SK-N-SH (cell line): ENCODE data around the gene SPOCK1. TPM values are rescaled to one million over a fixed set of nuclear protein-coding genes. Genes with fewer than 3 reads are reported as not detected.

Experiments
- CTCF ChIA-PET: fragments of 300-600, 350-600 bp; formaldehyde crosslinking; extraction: SDS; loops from one replicate; lab custom pipeline; 2021; lab: Yijun Ruan, JAX
- POLR2A ChIA-PET: fragments of 350-600 bp; sonication (Branson Sonifier 250); formaldehyde crosslinking; extraction: SDS; loops from one replicate; lab custom pipeline; 2020; ENCODE audit warnings: antibody characterized with exemption, inconsistent platforms; lab: Yijun Ruan, JAX
- DNase-seq: peaks from one replicate; pipeline ENCODE4 v3.0.0; 2012
- H2AFZ ChIP-seq: fragments of 200-600 bp; sonication (generic); 2 replicates; pipeline ENCODE4 v1.8.1; 2016; ENCODE audit warnings: antibody characterized with exemption, mild to moderate bottlenecking, low read depth
- H3F3A ChIP-seq: fragments of 200-600 bp; sonication (generic); replicated peaks from 2 replicates; pipeline ENCODE3; 2016; ENCODE audit warnings: antibody characterized with exemption, mild to moderate bottlenecking; ENCODE audit not compliant: insufficient read depth
- H3K27ac ChIP-seq, 2 experiments: fragments of 200-500 bp in 1 of 2; fragments of 200-600 bp in 1 of 2; sonication (Bioruptor generic) in 1 of 2; sonication (generic), shearing (Covaris generic) in 1 of 2; 2 replicates each; pipeline versions ENCODE4 v1.5.1 to v1.6.1; 2014 to 2016; ENCODE audit warnings: low read depth in 2 of 2, inconsistent platforms in 1 of 2, low read length in 1 of 2, mild to moderate bottlenecking in 1 of 2, mixed read lengths in 1 of 2
- H3K27me3 ChIP-seq: fragments of 200-600 bp; sonication (generic), shearing (Covaris generic); 2 replicates; pipeline ENCODE4 v1.6.1; 2016; ENCODE audit warnings: mixed run types; ENCODE audit not compliant: insufficient read depth
- H3K36me3 ChIP-seq, 2 experiments: fragments of 200-500 bp in 1 of 2; fragments of 200-600 bp in 1 of 2; sonication (Bioruptor generic) in 1 of 2; sonication (generic) in 1 of 2; replicated peaks in 1 of 2; 2 replicates each; pipeline versions ENCODE3 to v1.5.1; 2014 to 2016; ENCODE audit warnings: low read length in 1 of 2, mild to moderate bottlenecking in 1 of 2; ENCODE audit not compliant: insufficient read depth in 2 of 2, control insufficient read depth in 1 of 2
- H3K4me1 ChIP-seq, 2 experiments: fragments of 200-500 bp in 1 of 2; fragments of 200-600 bp in 1 of 2; sonication (Bioruptor generic) in 1 of 2; sonication (generic), shearing (Covaris generic) in 1 of 2; 2 replicates each; pipeline versions ENCODE4 v1.5.1 to v1.6.1; 2014 to 2016; ENCODE audit warnings: low read depth in 1 of 2, low read length in 1 of 2, mixed run types in 1 of 2; ENCODE audit not compliant: insufficient read depth in 2 of 2, control insufficient read depth in 1 of 2
- H3K4me2 ChIP-seq: fragments of 200-600 bp; sonication (generic), shearing (Covaris generic); 2 replicates; pipeline ENCODE4 v1.6.1; 2017; ENCODE audit warnings: mixed run types
- H3K4me3 ChIP-seq, 2 experiments: fragments of 200-500 bp in 1 of 2; fragments of 200-600 bp in 1 of 2; sonication (Bioruptor generic) in 1 of 2; sonication (generic), shearing (Covaris generic) in 1 of 2; 2 replicates each; pipeline versions ENCODE4 v1.5.1 to v1.8.1; 2014 to 2016; ENCODE audit warnings: low read depth in 2 of 2, inconsistent platforms in 1 of 2, low read length in 1 of 2, mild to moderate bottlenecking in 1 of 2, mixed read lengths in 1 of 2, moderate library complexity in 1 of 2
- H3K79me2 ChIP-seq: fragments of 200-600 bp; sonication (generic); 2 replicates; pipeline ENCODE4 v1.8.1; 2017; ENCODE audit warnings: mild to moderate bottlenecking; ENCODE audit not compliant: insufficient read depth
- H3K9ac ChIP-seq: fragments of 200-600 bp; sonication (generic); 2 replicates; pipeline ENCODE4 v1.6.1; 2017; ENCODE audit warnings: mixed run types
- H3K9me2 ChIP-seq: fragments of 200-600 bp; sonication (generic); 2 replicates; pipeline ENCODE4 v1.6.1; 2017; ENCODE audit warnings: mixed run types
- H3K9me3 ChIP-seq: fragments of 200-600 bp; sonication (generic); 2 replicates; pipeline ENCODE4 v1.6.1; 2017; ENCODE audit warnings: mixed run types, mild to moderate bottlenecking, moderate library complexity
- H4K20me1 ChIP-seq: fragments of 200-600 bp; sonication (generic); 2 replicates; pipeline ENCODE4 v1.6.1; 2017; ENCODE audit warnings: mild to moderate bottlenecking, mixed run types; ENCODE audit not compliant: insufficient read depth
- CTCF ChIP-seq: fragments of 200-600 bp; sonication (generic); IDR thresholded peaks from 2 replicates; pipeline ENCODE4 v1.6.1; 2017; ENCODE audit warnings: antibody characterized with exemption, mild to moderate bottlenecking, moderate library complexity
- EP300 ChIP-seq, 2 experiments: IDR thresholded peaks; 2 replicates each; pipeline versions ENCODE4 v1.4.0 to v1.6.1; 2012; ENCODE audit warnings: borderline replicate concordance in 1 of 2, low read depth in 1 of 2, low read length in 1 of 2
- EZH2phosphoT487 ChIP-seq: fragments of 200-600 bp; sonication (generic); IDR thresholded peaks from 2 replicates; pipeline ENCODE4 v1.6.1; 2017; ENCODE audit warnings: low read depth, mixed run types, mild to moderate bottlenecking, antibody characterized with exemption, moderate library complexity, borderline replicate concordance
- FOXJ3 ChIP-seq: sonication (generic); formaldehyde crosslinking; IDR thresholded peaks from 2 replicates; pipeline ENCODE4 v1.5.1; 2020; ENCODE audit warnings: mild to moderate bottlenecking, missing genetic modification reagents
- GABPA ChIP-seq: IDR thresholded peaks from 2 replicates; pipeline ENCODE4 v1.4.0; 2012; ENCODE audit warnings: low read depth, mild to moderate bottlenecking
- GATA2 ChIP-seq: sonication (generic); formaldehyde crosslinking; IDR thresholded peaks from 2 replicates; pipeline ENCODE4 v1.5.0; 2020; ENCODE audit warnings: mild to moderate bottlenecking, missing genetic modification reagents
- JUND ChIP-seq: IDR thresholded peaks from 2 replicates; pipeline ENCODE4 v1.4.0; 2012
- MEF2A ChIP-seq: IDR thresholded peaks from 2 replicates; pipeline ENCODE4 v1.4.0; 2012; ENCODE audit warnings: low read depth, borderline replicate concordance
- NFIC ChIP-seq: IDR thresholded peaks from 2 replicates; pipeline ENCODE4 v1.4.0; 2012; ENCODE audit warnings: borderline replicate concordance
- PBX3 ChIP-seq: IDR thresholded peaks from 2 replicates; pipeline ENCODE4; 2012
- POLR2AphosphoS5 ChIP-seq: IDR thresholded peaks from 2 replicates; pipeline ENCODE4 v1.6.1; 2012; ENCODE audit warnings: low read depth, low read length
- RAD21 ChIP-seq: IDR thresholded peaks from 2 replicates; pipeline ENCODE4 v1.6.1; 2012; ENCODE audit warnings: mild to moderate bottlenecking, low read length
- RCOR1 ChIP-seq: fragments of 150-350 bp; IDR thresholded peaks from 2 replicates; pipeline ENCODE4 v1.6.1; 2017; ENCODE audit warnings: antibody characterized with exemption, low read length
- SMC3 ChIP-seq: IDR thresholded peaks from 2 replicates; pipeline ENCODE4 v1.6.1; 2012; ENCODE audit warnings: low read depth, low read length, improper control_type of control experiment
- TAF1 ChIP-seq: IDR thresholded peaks from 2 replicates; pipeline ENCODE4 v1.6.1; 2012; ENCODE audit warnings: low read depth, mild to moderate bottlenecking, low read length, moderate library complexity, borderline replicate concordance
- TEAD4 ChIP-seq: IDR thresholded peaks from 2 replicates; pipeline ENCODE4 v1.4.0; 2012; ENCODE audit warnings: mild to moderate bottlenecking, borderline replicate concordance; ENCODE audit not compliant: insufficient read depth
- USF1 ChIP-seq: IDR thresholded peaks from 2 replicates; pipeline ENCODE4 v1.4.0; 2012; ENCODE audit warnings: low read depth, borderline replicate concordance
- USF2 ChIP-seq: fragments of 150-350 bp; IDR thresholded peaks from 2 replicates; pipeline ENCODE4 v1.6.1; 2017; ENCODE audit warnings: antibody characterized with exemption, low read length, low read depth, borderline replicate concordance
- WGBS: methylation state at CpG from one replicate; pipeline ENCODE4 v1.1.6; 2017; ENCODE audit warnings: low lambda C conversion rate; 5-methylcytosine and 5-hydroxymethylcytosine counted together
- polyA plus RNA-seq, 3 experiments: library from polyadenylated mRNA; depleted of rRNA; stranded (reverse); fragments of >200 nt; gene quantifications; 2 replicates each; pipeline ENCODE4 v1.2.3, GENCODE V29; 2012

SPOCK1 gene
- polyA plus RNA-seq, 1 of the 3 experiments (the other 2 are of a cell fraction) = 11.3 TPM

- H3K4me1 ChIP-seq = peaks cover 17 to 31% of the 10 kb centered on the region in 2 experiments
- WGBS = 38% methylated on average over 4 of the region's 4 CpGs
- peaks cover 8% of the 10 kb centered on the region for H3F3A ChIP-seq
- no peak overlapping the region for H3K9ac ChIP-seq
- CTCF ChIA-PET = interaction anchor here (0.6 to 3.6 kb wide), 11 partner anchors 10 to 143 kb away, joined by 3 to 34 read pairs (median 4); partner anchors contain the start of gene SPOCK1
- H3K36me3 ChIP-seq = peaks cover 0 to 3% of the 10 kb centered on the region in 2 experiments
- H3K27ac ChIP-seq = peak overlapping the region in 1 of 2 experiments; percentile 90; a peak in 2 of 4 replicates
- no peak for DNase-seq
- H3K9me3 ChIP-seq = no peaks in the 10 kb centered on the region
- H3K4me2 ChIP-seq = peak overlapping the region; percentile 29
- no peaks in the 10 kb centered on the region for H3K9me2 ChIP-seq
- H2AFZ ChIP-seq = no peak overlapping the region
- peaks cover 79% of the 10 kb centered on the region for H3K79me2 ChIP-seq
- H3K4me3 ChIP-seq = no peak overlapping the region
- H4K20me1 ChIP-seq = no peaks in the 10 kb centered on the region
- H3K27me3 ChIP-seq = no peaks in the 10 kb centered on the region
- peak; percentile 9; the same call in 1 of the 2 replicates for TF ChIP-seq GATA2 (CRISPR knock-in tag)
- no peak for TF ChIP-seq FOXJ3 (CRISPR knock-in tag)
- TF ChIP-seq, all 33 proteins: peak for 1
- POLR2A ChIA-PET = no interaction called here
Measured at GRCh38 chr5:137462816-137463520, 36.2 kb downstream of the SPOCK1 start.

GRCh38 chr5:137462265-137462590, 36.9 kb downstream of the SPOCK1 start:
- POLR2A ChIA-PET = interaction anchor here (1.2 kb wide), 1 partner anchor 35 kb away, joined by 3 read pairs; no protein-coding TSS in a partner anchor
- H3K4me2 ChIP-seq = peak overlapping the region; percentile 29
- peaks cover 71% of the 10 kb centered on the region for H3K79me2 ChIP-seq
- H3K9me3 ChIP-seq = no peaks in the 10 kb centered on the region
- H3K27ac ChIP-seq = peak overlapping the region in 1 of 2 experiments; percentile 90; a peak in 3 of 4 replicates
- H3K27me3 ChIP-seq = no peaks in the 10 kb centered on the region
- peaks cover 8% of the 10 kb centered on the region for H3F3A ChIP-seq
- no peak overlapping the region for H3K9ac ChIP-seq
- no peaks in the 10 kb centered on the region for H4K20me1 ChIP-seq
- TF ChIP-seq POLR2AphosphoS5 = no peak
- TF ChIP-seq JUND = no peak
- 0 out of 4 replicates have a peak, but pooled peaks of 1 of the 2 experiments have one; percentile 5 for TF ChIP-seq EP300 (IDR thresholded peaks at IDR 0.05; ENCODE audit: borderline replicate concordance in 1 of 2, low read depth in 1 of 2, low read length in 1 of 2)
- TF ChIP-seq EZH2phosphoT487 = no peak
- no peak for TF ChIP-seq PBX3
- no peak for TF ChIP-seq USF1
- no peak for TF ChIP-seq RAD21
- TF ChIP-seq RCOR1 = peak; percentile 46; the same call in 1 of the 2 replicates
- no peak for TF ChIP-seq SMC3
- TF ChIP-seq CTCF = peak; percentile 2; the same call in 1 of the 2 replicates
- TF ChIP-seq NFIC = no peak
- no peak for TF ChIP-seq GABPA
- no peak for TF ChIP-seq USF2
- no peak for TF ChIP-seq MEF2A
- no peak for TF ChIP-seq TEAD4
- no peak for TF ChIP-seq TAF1
- CTCF ChIA-PET = interaction anchor here (0.6 to 3.6 kb wide), 13 partner anchors 11 to 142 kb away, joined by 3 to 34 read pairs (median 4); partner anchors contain the start of gene SPOCK1
- WGBS = 47% methylated on average over 5 of the region's 5 CpGs
- no peaks in the 10 kb centered on the region for H3K9me2 ChIP-seq
- no peak overlapping the region for H3K4me3 ChIP-seq
- no peak overlapping the region for H2AFZ ChIP-seq
- peak; percentile 39 for DNase-seq
- peaks cover 0 to 7% of the 10 kb centered on the region in 2 experiments for H3K36me3 ChIP-seq
- H3K4me1 ChIP-seq = peaks cover 17 to 33% of the 10 kb centered on the region in 2 experiments
